GM20431 (cell line): ENCODE measurements around the gene STX12.
"Not testable (repeated sequence)": the region's sequence is repeated elsewhere in the genome, so short reads cannot be mapped to it uniquely, and the experiment has no call there.

Experiments used
- in situ Hi-C: fragments of 300-500 bp; cut with MseI, MboI; formaldehyde crosslinking; loops from one replicate; pipeline ENCODE4 v1.15.0; 2020; ENCODE audit warnings: low sequenced_read_pairs; ENCODE audit not compliant: unreplicated experiment

Gene STX12

GRCh38 chr1:27821761-27822315 lies 48.8 kb downstream of the STX12 start:
- in situ Hi-C loops, result no loop called here

GRCh38 chr1:27823784-27824183 lies 50.8 kb downstream of the STX12 start:
- in situ Hi-C loops, result no loop called here

GRCh38 chr1:27824411-27824810 lies 51.4 kb downstream of the STX12 start:
- in situ Hi-C loops, result no loop called here

- in situ Hi-C loops, result not testable (repeated sequence)
Observed at GRCh38 chr1:27829339-27829960, 56.4 kb downstream of the STX12 start.

- in situ Hi-C loops, result no loop called here
Observed at GRCh38 chr1:27830621-27831440, 57.8 kb downstream of the STX12 start, which contains the start of gene PPP1R8. Gene PPP1R8, plus strand, starts transcription at chr1:27830782. Its CDS starts 54 bp downstream, at chr1:27830836.

GRCh38 chr1:27831568-27832410 lies 58.8 kb downstream of the STX12 start:
- in situ Hi-C loops, result no loop called here

- in situ Hi-C loops, result no loop called here
Observed at GRCh38 chr1:27832762-27833161, 59.7 kb downstream of the STX12 start.

GRCh38 chr1:27833470-27833869 lies 60.5 kb downstream of the STX12 start:
- in situ Hi-C loops, result no loop called here

GRCh38 chr1:27835046-27835445 lies 62.0 kb downstream of the STX12 start:
- in situ Hi-C loops, result no loop called here

- in situ Hi-C loops, result no loop called here
Observed at GRCh38 chr1:27835501-27835900, 62.5 kb downstream of the STX12 start.

GRCh38 chr1:27849951-27850350 lies 76.9 kb downstream of the STX12 start:
- in situ Hi-C loops, result no loop called here

GRCh38 chr1:27855085-27855484 lies 82.1 kb downstream of the STX12 start:
- in situ Hi-C loops, result no loop called here

- in situ Hi-C loops, result no loop called here
Observed at GRCh38 chr1:27856561-27857343, 83.7 kb downstream of the STX12 start.

GRCh38 chr1:27857552-27857951 lies 84.5 kb downstream of the STX12 start:
- in situ Hi-C loops, result not testable (repeated sequence)

- in situ Hi-C loops, result no loop called here
Observed at GRCh38 chr1:27858072-27858948, 85.3 kb downstream of the STX12 start.

GRCh38 chr1:27858949-27859576 lies 86.0 kb downstream of the STX12 start:
- in situ Hi-C loops, result no loop called here

GRCh38 chr1:27861436-27861835 lies 88.4 kb downstream of the STX12 start:
- in situ Hi-C loops, result no loop called here

GRCh38 chr1:27862004-27862403 lies 89.0 kb downstream of the STX12 start:
- in situ Hi-C loops, result no loop called here
